ENCODE data around the gene CCDC85C. TPM values are rescaled to one million over a fixed set of nuclear protein-coding genes. Genes with fewer than 3 reads are reported as not detected.

CCDC85C gene
- total RNA-seq, 2 experiments from 2014 or later = 5.8 to 7.5 TPM

DNA sequence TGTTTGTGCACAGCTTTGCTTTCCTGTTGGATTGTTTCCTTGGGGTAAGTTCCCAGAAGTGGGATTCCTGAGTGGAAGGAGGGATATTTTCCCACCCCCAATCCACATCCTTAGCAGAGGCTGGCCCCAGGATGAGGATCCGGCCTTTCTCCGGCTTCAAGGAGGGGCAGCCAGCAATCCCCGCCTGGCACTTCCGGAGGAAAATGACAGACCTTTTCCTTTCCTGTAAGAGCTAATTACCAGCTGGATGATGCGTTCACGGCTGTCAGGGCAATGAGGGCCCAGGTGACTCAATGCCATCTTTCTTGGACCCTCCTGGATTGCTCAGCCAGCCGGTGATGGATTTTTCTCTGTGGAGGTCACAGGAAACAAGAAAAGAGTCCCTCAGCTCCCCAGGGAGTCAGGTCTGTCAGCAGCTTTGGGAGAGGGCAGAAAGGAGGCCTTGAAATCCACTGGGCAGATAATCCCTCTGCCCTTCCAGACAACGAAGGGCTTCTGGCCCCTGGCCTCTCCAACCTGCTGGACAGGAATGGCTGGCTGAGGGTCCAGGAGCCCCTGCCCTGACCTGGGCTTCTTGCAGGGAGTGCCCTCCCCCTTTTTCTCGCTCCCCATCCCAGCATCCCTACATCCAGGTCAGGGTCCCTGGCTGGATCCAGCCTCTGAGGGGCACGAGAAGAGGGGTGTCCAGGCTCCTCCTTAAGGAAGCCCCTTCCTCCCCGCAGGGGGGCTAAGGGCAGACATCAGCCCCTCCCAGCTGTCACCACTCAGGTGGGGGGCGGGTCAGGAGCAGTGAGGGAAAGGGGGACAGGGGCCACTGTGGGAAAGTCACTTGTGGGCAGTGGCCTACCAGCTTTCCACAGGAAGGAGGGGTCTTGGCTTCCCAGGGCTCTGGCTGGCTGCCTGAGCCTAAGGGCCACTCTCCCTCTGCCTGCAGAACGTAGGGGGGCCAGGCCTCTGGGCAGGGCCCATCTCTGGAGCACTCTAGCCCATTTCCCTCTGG lies 16.1 kb upstream of the CCDC85C start:
- CTCF ChIA-PET = no interaction called here
- Histone ChIP-seq H3K4me1 (ENCODE audit: insufficient read depth, low read length) (peaks cover 8% of the 10 kb centered on the region), H3K27ac (ENCODE audit: low read depth in 1 of 2, low read length in 2 of 2) (no peak overlapping the region), H3K9me3 (ENCODE audit: control insufficient read depth in 1 of 2, insufficient read depth in 1 of 2, low read length in 2 of 2) (peaks cover 0 to 7% of the 10 kb centered on the region in 2 experiments), H3K4me3 (ENCODE audit: low read length) (no peak overlapping the region), H3K36me3 (ENCODE audit: insufficient read depth, low read length) (no peaks in the 10 kb centered on the region), H3K27me3 (ENCODE audit: control insufficient read depth in 1 of 2, insufficient read depth in 2 of 2, low read length in 2 of 2) (peaks cover 23 to 30% of the 10 kb centered on the region in 2 experiments)
- no peaks in the 10 kb centered on the region for H3K9me3 Mint-ChIP-seq
- H3K4me1 Mint-ChIP-seq (ENCODE audit: low read depth) = no peaks in the 10 kb centered on the region
- intact Hi-C loops (cut with DNase I, micrococcal nuclease) = no loop called here
- DNase-seq (no peak), ATAC-seq (ENCODE audit: poor library complexity) (no peak)
- no peak for TF ChIP-seq CTCF (IDR thresholded peaks at IDR 0.05)
- H3K4me3 Mint-ChIP-seq = no peak overlapping the region
- POLR2A ChIA-PET = no interaction called here
- H3K27ac Mint-ChIP-seq = no peak overlapping the region
- H3K27me3 Mint-ChIP-seq = peaks cover 73% of the 10 kb centered on the region
- no peaks in the 10 kb centered on the region for H3K36me3 Mint-ChIP-seq (ENCODE audit: low read depth)

- CTCF ChIA-PET = no interaction called here
- DNase-seq (no peak), ATAC-seq (ENCODE audit: poor library complexity) (no peak)
- Mint-ChIP-seq H3K36me3 (ENCODE audit: low read depth) (no peaks in the 10 kb centered on the region), H3K9me3 (no peaks in the 10 kb centered on the region), H3K27me3 (peaks cover 46% of the 10 kb centered on the region), H3K4me3 (no peak overlapping the region), H3K27ac (no peak overlapping the region), H3K4me1 (ENCODE audit: low read depth) (no peaks in the 10 kb centered on the region)
- POLR2A ChIA-PET = no interaction called here
- Histone ChIP-seq H3K9me3 (ENCODE audit: control insufficient read depth in 1 of 2, insufficient read depth in 1 of 2, low read length in 2 of 2) (peaks cover 0 to 7% of the 10 kb centered on the region in 2 experiments), H3K27ac (ENCODE audit: low read depth in 1 of 2, low read length in 2 of 2) (no peak overlapping the region), H3K27me3 (ENCODE audit: control insufficient read depth in 1 of 2, insufficient read depth in 2 of 2, low read length in 2 of 2) (peaks cover 16 to 28% of the 10 kb centered on the region in 2 experiments), H3K4me1 (ENCODE audit: insufficient read depth, low read length) (peaks cover 8% of the 10 kb centered on the region), H3K36me3 (ENCODE audit: insufficient read depth, low read length) (no peaks in the 10 kb centered on the region), H3K4me3 (ENCODE audit: low read length) (no peak overlapping the region)
- intact Hi-C loops (cut with DNase I, micrococcal nuclease) = no loop called here
- no peak for TF ChIP-seq CTCF (IDR thresholded peaks at IDR 0.05)
Measured at GRCh38 chr14:99616832-99617800, 13.1 kb upstream of the CCDC85C start.

- H3K27me3 ChIP-seq (ENCODE audit: control insufficient read depth in 1 of 2, insufficient read depth in 2 of 2, low read length in 2 of 2) = peaks cover 13 to 22% of the 10 kb centered on the region in 2 experiments
- peaks cover 8% of the 10 kb centered on the region for H3K4me1 ChIP-seq (ENCODE audit: insufficient read depth, low read length)
- H3K4me1 Mint-ChIP-seq (ENCODE audit: low read depth) = no peaks in the 10 kb centered on the region
- H3K27ac Mint-ChIP-seq = no peak overlapping the region
- H3K27ac ChIP-seq (ENCODE audit: low read depth in 1 of 2, low read length in 2 of 2) = no peak overlapping the region
- no peaks in the 10 kb centered on the region for H3K36me3 Mint-ChIP-seq (ENCODE audit: low read depth)
- intact Hi-C loops (cut with DNase I, micrococcal nuclease) = no loop called here
- H3K9me3 Mint-ChIP-seq = no peaks in the 10 kb centered on the region
- ATAC-seq (ENCODE audit: poor library complexity) (no peak), DNase-seq (no peak)
- H3K27me3 Mint-ChIP-seq = peaks cover 35% of the 10 kb centered on the region
- no peak overlapping the region for H3K4me3 Mint-ChIP-seq
- POLR2A ChIA-PET = no interaction called here
- H3K36me3 ChIP-seq (ENCODE audit: insufficient read depth, low read length) = no peaks in the 10 kb centered on the region
- CTCF ChIA-PET = no interaction called here
- no peak for TF ChIP-seq CTCF (IDR thresholded peaks at IDR 0.05)
- H3K4me3 ChIP-seq (ENCODE audit: low read length) = no peak overlapping the region
- H3K9me3 ChIP-seq (ENCODE audit: control insufficient read depth in 1 of 2, insufficient read depth in 1 of 2, low read length in 2 of 2) = peaks cover 0 to 6% of the 10 kb centered on the region in 2 experiments
Measured at GRCh38 chr14:99615497-99616157, 11.6 kb upstream of the CCDC85C start.
